ENCODE data around the gene FBXW10.
"Not testable (repeated sequence)": the region's sequence is repeated elsewhere in the genome, so short reads cannot be mapped to it uniquely, and the experiment has no call there.

Gene FBXW10

GRCh38 chr17:18746551-18746950, 2.7 kb downstream of the FBXW10 start:
- not testable (repeated sequence) for H3K4me3 ChIP-seq (ENCODE audit: low read depth, low read length); DNase-seq (ENCODE audit: low read depth)

GRCh38 chr17:18747501-18747900, 3.6 kb downstream of the FBXW10 start:
- not testable (repeated sequence) for DNase-seq (ENCODE audit: low read depth); H3K4me3 ChIP-seq (ENCODE audit: low read depth, low read length)

- H3K4me3 ChIP-seq (ENCODE audit: low read depth, low read length); DNase-seq (ENCODE audit: low read depth): not testable (repeated sequence)
Observed at GRCh38 chr17:18750242-18750641, 6.4 kb downstream of the FBXW10 start.

- DNase-seq (ENCODE audit: low read depth); H3K4me3 ChIP-seq (ENCODE audit: low read depth, low read length): not testable (repeated sequence)
Observed at GRCh38 chr17:18753829-18754409, 10.1 kb downstream of the FBXW10 start.

GRCh38 chr17:18755969-18756368, 12.1 kb downstream of the FBXW10 start:
- DNase-seq (ENCODE audit: low read depth) = not testable (repeated sequence)

GRCh38 chr17:18757368-18758044, 13.7 kb downstream of the FBXW10 start:
- DNase-seq (ENCODE audit: low read depth); H3K4me3 ChIP-seq (ENCODE audit: low read depth, low read length): not testable (repeated sequence)

More at GRCh38 chr17:18755969-18756368, 12.1 kb downstream of the FBXW10 start:
- not testable (repeated sequence) for H3K4me3 ChIP-seq (ENCODE audit: low read depth, low read length)

- not testable (repeated sequence) for H3K4me3 ChIP-seq (ENCODE audit: low read depth, low read length); DNase-seq (ENCODE audit: low read depth)
Observed at GRCh38 chr17:18758344-18758743, 14.5 kb downstream of the FBXW10 start.

- H3K4me3 ChIP-seq (ENCODE audit: low read depth, low read length); DNase-seq (ENCODE audit: low read depth): not testable (repeated sequence)
Observed at GRCh38 chr17:18760221-18760620, 16.4 kb downstream of the FBXW10 start.

- not testable (repeated sequence) for DNase-seq (ENCODE audit: low read depth); H3K4me3 ChIP-seq (ENCODE audit: low read depth, low read length)
Observed at GRCh38 chr17:18770572-18770971, 26.7 kb downstream of the FBXW10 start.

- not testable (repeated sequence) for DNase-seq (ENCODE audit: low read depth); H3K4me3 ChIP-seq (ENCODE audit: low read depth, low read length)
Observed at GRCh38 chr17:18771066-18771465, 27.2 kb downstream of the FBXW10 start.

GRCh38 chr17:18772471-18772870, 28.6 kb downstream of the FBXW10 start:
- DNase-seq (ENCODE audit: low read depth) = no peak
- no peak for TF ChIP-seq CTCF (IDR thresholded peaks at IDR 0.05; ENCODE audit: low read depth, low read length, missing control alignments)
- H3K4me3 ChIP-seq (ENCODE audit: low read depth, low read length) = no peak overlapping the region

GRCh38 chr17:18780991-18781718, 37.3 kb downstream of the FBXW10 start, which contains the start of gene TVP23B:
Gene TVP23B (plus strand): TSS chr17:18781183. CDS start chr17:18781294, 111 bp downstream.
- H3K4me3 ChIP-seq (ENCODE audit: low read depth, low read length) = peak within 1 kb of the TSS; percentile 61
- peak; percentile 88 for DNase-seq (ENCODE audit: low read depth)

GRCh38 chr17:18781805-18782204, 38.0 kb downstream of the FBXW10 start:
- peak overlapping the region; percentile 61 for H3K4me3 ChIP-seq (ENCODE audit: low read depth, low read length)
- DNase-seq (ENCODE audit: low read depth) = not testable (repeated sequence)

GRCh38 chr17:18785933-18786332, 42.1 kb downstream of the FBXW10 start:
- not testable (repeated sequence) for DNase-seq (ENCODE audit: low read depth); H3K4me3 ChIP-seq (ENCODE audit: low read depth, low read length)

- not testable (repeated sequence) for DNase-seq (ENCODE audit: low read depth); H3K4me3 ChIP-seq (ENCODE audit: low read depth, low read length)
Observed at GRCh38 chr17:18786890-18787289, 43.0 kb downstream of the FBXW10 start.

- DNase-seq (ENCODE audit: low read depth); H3K4me3 ChIP-seq (ENCODE audit: low read depth, low read length): not testable (repeated sequence)
Observed at GRCh38 chr17:18791402-18791801, 47.5 kb downstream of the FBXW10 start.

- not testable (repeated sequence) for DNase-seq (ENCODE audit: low read depth); H3K4me3 ChIP-seq (ENCODE audit: low read depth, low read length)
Observed at GRCh38 chr17:18794841-18795240, 51.0 kb downstream of the FBXW10 start.

GRCh38 chr17:18796887-18797286, 53.0 kb downstream of the FBXW10 start:
- not testable (repeated sequence) for DNase-seq (ENCODE audit: low read depth)

More at GRCh38 chr17:18796887-18797286, 53.0 kb downstream of the FBXW10 start:
- not testable (repeated sequence) for H3K4me3 ChIP-seq (ENCODE audit: low read depth, low read length)
